PC-3 (cell line): Measurements from ENCODE around the gene ATP2B2.

ENCODE experiments used
- CTCF ChIP-seq: fragments of 300-600 bp; sonication (generic); conservative IDR thresholded peaks from 2 replicates; pipeline ENCODE4 v1.5.1; 2017; ENCODE audit warnings: antibody characterized with exemption, low read depth, mild to moderate bottlenecking, low read length
- EZH2phosphoT487 ChIP-seq: fragments of 300-600 bp; sonication (generic); IDR thresholded peaks from 2 replicates; pipeline ENCODE4 v1.6.1; 2018; ENCODE audit warnings: mild to moderate bottlenecking, antibody characterized with exemption, low read length, borderline replicate concordance

- TF ChIP-seq CTCF (no peak), EZH2phosphoT487 (no peak)
These were observed 183.6 kb downstream of the ATP2B2 start for GRCh38 chr3:10321630-10322351.
